Tibial artery (tissue), 4 donors: ENCODE results near the gene DMPK.

Experiments
- DNase-seq, 2 donors: peaks; one replicate each; pipeline ENCODE4 v3.0.0-alpha.2; 2019
- H3K27ac ChIP-seq, 2 donors: fragments of 200-600 bp; sonication (generic) in 1 of 2; 1 replicate in 1 of 2; 2 replicates in 1 of 2; pipeline ENCODE4 v1.5.1; 2018 to 2019; ENCODE audit warnings: mild to moderate bottlenecking in 1 of 2
- H3K27me3 ChIP-seq, 2 donors: fragments of 200-600 bp; sonication (generic) in 1 of 2; one replicate each; pipeline versions ENCODE4 v1.5.1 to v1.6.0; 2016 to 2019
- H3K36me3 ChIP-seq, 3 donors: fragments of 200-600 bp; sonication (generic) in 2 of 3; one replicate each; pipeline ENCODE4 v1.5.1; 2016 to 2019; ENCODE audit warnings: mild to moderate bottlenecking in 2 of 3
- H3K4me1 ChIP-seq, 4 donors: fragments of 200-600 bp; sonication (generic) in 2 of 4; 1 replicate in 3 of 4; 2 replicates in 1 of 4; pipeline ENCODE4 v1.5.1; 2016 to 2019
- H3K4me3 ChIP-seq, 2 donors: fragments of 200-600 bp; sonication (generic) in 1 of 2; 1 replicate in 1 of 2; 2 replicates in 1 of 2; pipeline ENCODE4 v1.5.1; 2018 to 2019; ENCODE audit warnings: mild to moderate bottlenecking in 2 of 2
- H3K9me3 ChIP-seq, 3 donors: fragments of 200-600 bp; sonication (generic) in 1 of 3; one replicate each; pipeline ENCODE4 v1.5.1; 2016 to 2019
- intact Hi-C: fragments of 100-400 bp; cut with DNase I; formaldehyde crosslinking; loops from one replicate; pipeline ENCODE4 v1.15.0; 2023; ENCODE audit warnings: low total_unique reads
- TF ChIP-seq, protein P1 (sequence below), 2 experiments: fragments of 200-600 bp in 1 of 2; fragments of 450-650 bp in 1 of 2; IDR thresholded peaks; one replicate each; pipeline ENCODE4 v1.5.1; 2017 to 2019; ENCODE audit warnings: antibody characterized with exemption in 2 of 2, mild to moderate bottlenecking in 1 of 2, moderate library complexity in 1 of 2

DMPK gene

DNA sequence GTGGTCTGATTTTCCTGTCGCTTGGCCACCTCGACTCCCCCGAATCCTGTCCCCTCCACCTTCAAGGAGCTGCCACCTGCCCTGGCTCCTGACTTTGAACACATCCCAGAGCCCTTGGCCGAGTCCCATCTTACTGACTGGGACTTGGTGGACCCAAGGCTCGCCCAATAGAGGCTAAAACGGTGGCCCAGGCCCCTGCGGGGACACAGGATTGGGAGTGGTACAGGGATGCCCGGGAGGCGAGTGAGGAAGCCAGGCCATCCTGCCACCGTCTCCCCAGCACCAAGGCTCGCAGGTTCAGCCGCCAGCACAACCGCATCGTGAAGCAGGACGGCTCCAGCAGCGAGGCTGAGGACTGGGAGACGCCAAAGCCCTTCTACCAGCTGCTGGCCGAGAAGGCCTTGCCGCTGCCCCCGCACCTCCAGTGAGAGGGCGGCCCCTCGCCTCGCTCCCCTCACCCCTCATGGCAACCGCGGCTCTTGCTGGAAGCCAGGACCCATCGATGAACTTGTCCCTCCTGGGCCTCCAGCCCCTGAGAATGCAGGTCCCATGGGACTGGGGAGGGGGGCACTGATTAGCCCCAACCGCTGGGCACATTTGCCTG is 18.5 kb downstream of the DMPK start:
- Histone ChIP-seq H3K9me3 (no peaks in the 10 kb centered on the region), H3K4me3 (peak overlapping the region in 1 of 2 donors; percentile 2), H3K27me3 (no peaks in the 10 kb centered on the region), H3K27ac (peak overlapping the region; percentile 98 to 99), H3K36me3 (peaks cover 0 to 15% (median 0%) of the 10 kb centered on the region in 3 donors), H3K4me1 (peaks cover 0 to 39% (median 34%) of the 10 kb centered on the region in 4 donors)
- DNase-seq, result no peak
- TF ChIP-seq, protein P1, sequence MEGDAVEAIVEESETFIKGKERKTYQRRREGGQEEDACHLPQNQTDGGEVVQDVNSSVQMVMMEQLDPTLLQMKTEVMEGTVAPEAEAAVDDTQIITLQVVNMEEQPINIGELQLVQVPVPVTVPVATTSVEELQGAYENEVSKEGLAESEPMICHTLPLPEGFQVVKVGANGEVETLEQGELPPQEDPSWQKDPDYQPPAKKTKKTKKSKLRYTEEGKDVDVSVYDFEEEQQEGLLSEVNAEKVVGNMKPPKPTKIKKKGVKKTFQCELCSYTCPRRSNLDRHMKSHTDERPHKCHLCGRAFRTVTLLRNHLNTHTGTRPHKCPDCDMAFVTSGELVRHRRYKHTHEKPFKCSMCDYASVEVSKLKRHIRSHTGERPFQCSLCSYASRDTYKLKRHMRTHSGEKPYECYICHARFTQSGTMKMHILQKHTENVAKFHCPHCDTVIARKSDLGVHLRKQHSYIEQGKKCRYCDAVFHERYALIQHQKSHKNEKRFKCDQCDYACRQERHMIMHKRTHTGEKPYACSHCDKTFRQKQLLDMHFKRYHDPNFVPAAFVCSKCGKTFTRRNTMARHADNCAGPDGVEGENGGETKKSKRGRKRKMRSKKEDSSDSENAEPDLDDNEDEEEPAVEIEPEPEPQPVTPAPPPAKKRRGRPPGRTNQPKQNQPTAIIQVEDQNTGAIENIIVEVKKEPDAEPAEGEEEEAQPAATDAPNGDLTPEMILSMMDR (IDR thresholded peaks at IDR 0.05), result no peak
- intact Hi-C loops, result loop anchor here (10.0 kb wide), 1 partner anchor 49 kb away; no protein-coding TSS in a partner anchor

DNA sequence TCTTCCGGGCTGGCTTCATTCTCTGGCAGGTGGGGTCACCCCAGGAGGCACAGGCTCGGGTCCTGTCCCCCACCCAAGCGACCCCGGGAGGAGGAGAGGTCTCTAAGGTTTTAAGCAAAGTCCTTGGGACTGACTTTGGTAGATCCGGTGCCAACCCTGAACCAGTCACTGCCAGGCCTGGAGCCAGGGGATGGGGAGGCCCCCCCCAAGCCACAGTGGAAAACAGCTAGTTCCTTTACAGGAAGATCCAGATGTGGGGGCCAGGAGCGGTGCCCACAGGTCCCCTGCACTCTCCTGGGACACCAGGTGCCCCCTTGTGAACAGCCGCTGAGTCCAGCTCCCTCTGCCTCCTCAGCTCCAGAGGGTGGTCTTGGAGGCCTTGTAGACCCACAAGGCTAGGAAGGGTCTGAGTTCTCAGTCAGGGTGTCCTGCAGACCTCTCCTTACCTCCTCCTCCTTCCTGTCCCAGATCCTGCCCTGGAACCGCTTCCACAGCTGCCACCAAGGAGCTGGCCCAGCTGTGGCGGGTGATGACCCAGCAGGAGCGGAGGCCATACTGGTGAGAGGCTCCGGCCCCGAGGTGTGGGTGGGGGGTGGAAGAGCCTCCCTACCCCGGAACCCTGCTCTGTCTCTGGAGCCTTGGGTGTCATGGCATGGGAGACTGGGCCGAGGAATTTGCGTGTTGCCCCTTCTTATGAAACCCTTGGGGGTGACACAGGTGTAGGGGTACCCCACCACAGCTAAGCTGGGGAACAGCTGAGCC is 19.2 kb downstream of the DMPK start:
- H3K4me1 ChIP-seq, result peaks cover 0 to 39% (median 34%) of the 10 kb centered on the region in 4 donors
- TF ChIP-seq, protein P1 (IDR thresholded peaks at IDR 0.05), result no peak
- peaks cover 0 to 15% (median 0%) of the 10 kb centered on the region in 3 donors for H3K36me3 ChIP-seq
- DNase-seq, result no peak
- no peak overlapping the region for H3K27ac ChIP-seq
- H3K9me3 ChIP-seq, result no peaks in the 10 kb centered on the region
- intact Hi-C loops, result loop anchor here (10.0 kb wide), 1 partner anchor 48 kb away; no protein-coding TSS in a partner anchor
- H3K27me3 ChIP-seq, result no peaks in the 10 kb centered on the region
- no peak overlapping the region for H3K4me3 ChIP-seq

DNA sequence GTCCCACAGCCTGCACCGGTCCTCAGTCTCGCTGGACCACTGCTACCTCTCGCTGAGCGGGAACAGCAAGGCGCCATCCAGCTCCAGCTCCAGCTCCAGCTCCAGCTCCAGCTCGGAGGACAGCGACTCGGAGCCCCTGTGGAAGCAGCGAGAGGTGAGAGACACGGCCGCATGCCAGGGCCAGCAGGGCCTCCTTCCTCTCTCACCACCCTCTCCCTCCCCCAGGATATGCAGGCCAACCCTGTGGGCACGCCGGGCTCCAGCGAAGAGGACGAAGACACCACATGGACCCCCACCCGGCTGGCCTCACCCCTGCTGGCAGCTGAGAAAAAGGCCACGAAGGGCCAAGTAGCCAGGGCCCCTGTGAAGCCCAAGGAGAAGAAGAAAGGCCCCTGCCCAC is 20.6 kb downstream of the DMPK start:
- DNase-seq, result no peak
- Histone ChIP-seq H3K4me3 (no peak overlapping the region), H3K36me3 (peaks cover 0 to 15% (median 0%) of the 10 kb centered on the region in 3 donors), H3K9me3 (no peaks in the 10 kb centered on the region), H3K27me3 (no peaks in the 10 kb centered on the region), H3K4me1 (peaks cover 0 to 33% (median 32%) of the 10 kb centered on the region in 4 donors), H3K27ac (no peak overlapping the region)
- intact Hi-C loops, result loop anchor here (10.0 kb wide), 1 partner anchor 47 kb away; no protein-coding TSS in a partner anchor
- TF ChIP-seq, protein P1 (IDR thresholded peaks at IDR 0.05), result no peak

DNA sequence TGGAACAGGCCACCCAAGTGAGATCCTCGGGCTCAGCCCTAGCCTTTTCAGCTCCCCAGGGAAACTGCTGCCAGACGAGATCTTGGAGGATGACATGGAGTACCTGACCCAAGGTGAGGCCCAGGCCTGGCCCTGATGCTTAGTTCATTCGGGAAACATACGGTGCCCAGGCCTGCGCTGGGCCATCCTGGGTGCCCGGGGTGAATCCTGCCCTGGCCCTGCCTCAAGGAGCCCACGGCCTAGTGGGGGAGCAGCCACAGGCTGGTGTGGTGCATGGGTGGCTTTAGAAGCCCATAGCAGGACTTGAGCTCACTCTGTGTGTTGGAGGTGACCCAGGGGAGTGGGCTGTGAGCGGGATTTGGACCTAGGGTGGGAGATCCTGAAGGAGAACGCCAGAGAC is 23.4 kb downstream of the DMPK start:
- intact Hi-C loops, result no loop called here

DNA sequence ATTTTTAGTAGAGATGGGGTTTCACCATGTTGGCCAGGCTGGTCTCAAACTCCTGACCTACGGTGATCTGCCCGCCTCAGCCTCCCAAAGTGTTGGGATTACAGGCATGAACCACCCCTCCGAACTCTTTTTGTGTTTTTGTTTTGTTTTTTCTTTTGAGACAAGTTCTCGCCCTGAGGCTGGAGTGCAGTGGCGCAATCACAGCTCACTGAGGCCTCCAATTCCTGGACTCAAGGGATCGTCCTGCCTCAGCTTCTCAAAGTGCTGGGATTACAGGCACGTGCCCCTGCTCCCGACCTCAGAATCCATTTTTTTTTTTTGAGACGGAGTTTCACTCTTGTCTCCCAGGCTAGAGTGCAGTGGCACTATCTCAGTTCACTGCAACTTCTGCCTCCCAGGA is 24.6 kb downstream of the DMPK start:
- TF ChIP-seq, protein P1 (IDR thresholded peaks at IDR 0.05), result no peak
- no peak overlapping the region for H3K4me3 ChIP-seq
- no peaks in the 10 kb centered on the region for H3K9me3 ChIP-seq
- H3K36me3 ChIP-seq, result no peaks in the 10 kb centered on the region
- no peaks in the 10 kb centered on the region for H3K4me1 ChIP-seq
- intact Hi-C loops, result no loop called here
- no peak overlapping the region for H3K27ac ChIP-seq
- no peak for DNase-seq
- H3K27me3 ChIP-seq, result peaks cover 0 to 7% of the 10 kb centered on the region in 2 donors

More for the DNA sequence above, 23.4 kb downstream of the DMPK start:
- Histone ChIP-seq H3K4me3 (no peak overlapping the region), H3K36me3 (no peaks in the 10 kb centered on the region), H3K9me3 (no peaks in the 10 kb centered on the region), H3K27me3 (peaks cover 0 to 7% of the 10 kb centered on the region in 2 donors), H3K4me1 (peaks cover 0 to 5% (median 5%) of the 10 kb centered on the region in 4 donors), H3K27ac (no peak overlapping the region)
- TF ChIP-seq, protein P1 (IDR thresholded peaks at IDR 0.05), result no peak
- no peak for DNase-seq
